K562 (cell line): ENCODE data around the gene SPNS1. TPM values are rescaled to one million over a fixed set of nuclear protein-coding genes. Genes with fewer than 3 reads are reported as not detected.
"Not testable (repeated sequence)": the region's sequence is repeated elsewhere in the genome, so short reads cannot be mapped to it uniquely, and the experiment has no call there.

ENCODE experiments used
- ATAC-seq: fragments of 200-7000 bp; cut with Tn5 transposase; 3 replicates; pipeline ENCODE4 v1.9.1; 2020; ENCODE audit warnings: moderate library complexity
- BruUV-seq: library from RNA; stranded (reverse); fragments of 400-500 nt; replicated peaks from 2 replicates; lab custom pipeline; 2021; lab: Mats Ljungman, UMichigan
- CTCF ChIA-PET: fragments of 300-600 bp; formaldehyde crosslinking; extraction: SDS; loops from one replicate; lab custom pipeline; 2021; ENCODE audit warnings: low intra/inter-chr PET ratio; lab: Yijun Ruan, JAX
- POLR2A ChIA-PET: fragments of 300-600, 350-650 bp; sonication (Branson Sonifier 250); formaldehyde crosslinking; extraction: SDS; loops from one replicate; lab custom pipeline; 2021; ENCODE audit warnings: antibody characterized with exemption, inconsistent platforms; lab: Yijun Ruan, JAX
- DNase-seq, 4 experiments: peaks; one replicate each; pipeline versions ENCODE4 v3.0.0 to v3.0.0-alpha.2; 2011 to 2018; ENCODE audit warnings: low spot score in 3 of 4, mixed read lengths in 3 of 4; ENCODE audit errors: extremely low read depth in 1 of 4
- FAIRE-seq: peaks from 2 replicates; lab custom pipeline; 2011; peaks lifted over from hg19 to GRCh38; lab: Jason Lieb, UNC
- H2AFZ ChIP-seq: 2 replicates; pipeline ENCODE4 v1.6.0; 2011; ENCODE audit warnings: low read depth, low read length, control low read depth, inconsistent platforms
- H3K27ac ChIP-seq: fragments of 200-600 bp; 3 replicates; pipeline ENCODE4 v1.8.0; 2011; ENCODE audit warnings: low read depth, mild to moderate bottlenecking, control low read depth, inconsistent platforms, low read length, moderate library complexity, mixed read lengths; ENCODE audit errors: extremely low read depth
- H3K27me3 ChIP-seq, 2 experiments: fragments of 300-600 bp in 1 of 2; 2 replicates in 1 of 2; 3 replicates in 1 of 2; pipeline versions ENCODE4 v1.6.0 to v1.8.0; 2011; ENCODE audit warnings: inconsistent platforms in 2 of 2, low read length in 2 of 2, mild to moderate bottlenecking in 1 of 2, mixed read lengths in 1 of 2, moderate library complexity in 1 of 2; ENCODE audit not compliant: control insufficient read depth in 2 of 2, insufficient read depth in 2 of 2
- H3K36me3 ChIP-seq: fragments of 300-600 bp; 3 replicates; pipeline ENCODE4 v1.8.0; 2011; ENCODE audit warnings: mild to moderate bottlenecking, low read length, inconsistent platforms; ENCODE audit not compliant: control insufficient read depth, insufficient read depth
- H3K4me1 ChIP-seq, 2 experiments: fragments of 200-600 bp in 1 of 2; replicated peaks in 1 of 2; 2 replicates in 1 of 2; 3 replicates in 1 of 2; pipeline versions ENCODE4 v1.5.1 to v1.8.0; 2011; ENCODE audit warnings: inconsistent platforms in 2 of 2, low read length in 2 of 2, mild to moderate bottlenecking in 1 of 2, mixed read lengths in 1 of 2, moderate library complexity in 1 of 2; ENCODE audit not compliant: control insufficient read depth in 2 of 2, insufficient read depth in 2 of 2
- H3K4me2 ChIP-seq: 2 replicates; pipeline ENCODE4 v1.6.1; 2011; ENCODE audit warnings: low read length, control low read depth, inconsistent platforms, mixed read lengths; ENCODE audit not compliant: insufficient read depth
- H3K4me3 ChIP-seq: fragments of 200-600 bp; sonication (generic), shearing (Covaris generic); 2 replicates; pipeline ENCODE4 v1.5.1; 2016; ENCODE audit warnings: control low read depth, inconsistent platforms
- H3K79me2 ChIP-seq: fragments of 200-600 bp; 3 replicates; pipeline ENCODE4 v1.8.0; 2011; ENCODE audit warnings: low read length, inconsistent platforms; ENCODE audit not compliant: control insufficient read depth, insufficient read depth
- H3K9ac ChIP-seq, 2 experiments: 2 replicates each; pipeline versions ENCODE4 v1.6.0 to v1.6.1; 2011; ENCODE audit warnings: low read depth in 2 of 2, low read length in 2 of 2, control low read depth in 1 of 2, inconsistent platforms in 1 of 2, mild to moderate bottlenecking in 1 of 2, mixed read lengths in 1 of 2; ENCODE audit not compliant: insufficient read depth in 1 of 2
- H3K9me1 ChIP-seq: one replicate; pipeline ENCODE4 v1.6.0; 2011; ENCODE audit warnings: inconsistent platforms, mild to moderate bottlenecking, low read length, moderate library complexity; ENCODE audit not compliant: control insufficient read depth, insufficient read depth
- H3K9me3 ChIP-seq: replicated peaks from 2 replicates; pipeline ENCODE4 v1.5.1; 2011; ENCODE audit warnings: low read depth, low read length, inconsistent platforms; ENCODE audit not compliant: control insufficient read depth, insufficient read depth
- H4K20me1 ChIP-seq: replicated peaks from 2 replicates; pipeline ENCODE4 v1.6.1; 2011; ENCODE audit warnings: low read length, inconsistent platforms, mixed read lengths; ENCODE audit not compliant: control insufficient read depth, insufficient read depth
- EHMT2 ChIP-seq: fragments of 450-650 bp; IDR thresholded peaks from 2 replicates; pipeline ENCODE4 v1.6.1; 2018; ENCODE audit warnings: antibody characterized with exemption
- GTF2A2 ChIP-seq: IDR thresholded peaks from 2 replicates; pipeline ENCODE4 v1.6.1; 2016; ENCODE audit warnings: mild to moderate bottlenecking, missing genetic modification characterization, missing compliant biosample characterization
- NCOA1 ChIP-seq: fragments of 450-650 bp; IDR thresholded peaks from 2 replicates; pipeline ENCODE4 v1.6.1; 2016; ENCODE audit warnings: low read depth
- RB1 ChIP-seq: fragments of 450-650 bp; IDR thresholded peaks from 2 replicates; pipeline ENCODE4 v1.6.1; 2017; ENCODE audit warnings: low read depth, mild to moderate bottlenecking
- SIN3B ChIP-seq: fragments of 450-650 bp; IDR thresholded peaks from 2 replicates; pipeline ENCODE4 v1.6.1; 2017; ENCODE audit warnings: low read depth, mild to moderate bottlenecking, moderate library complexity
- SOX6 ChIP-seq: fragments of 450-650 bp; IDR thresholded peaks from 2 replicates; pipeline ENCODE4 v1.6.1; 2014; ENCODE audit warnings: mild to moderate bottlenecking
- SRF ChIP-seq, 2 experiments: fragments of 250-450, 450-650 bp in 1 of 2; sonication (Bioruptor Pico) in 1 of 2; sonication (generic) in 1 of 2; formaldehyde crosslinking; IDR thresholded peaks; 2 replicates each; pipeline versions ENCODE4 v1.5.0 to v1.5.1; 2020 to 2022; ENCODE audit warnings: mild to moderate bottlenecking in 1 of 2, missing genetic modification reagents in 1 of 2
- TAF1 ChIP-seq: IDR thresholded peaks from 2 replicates; pipeline ENCODE4 v1.6.1; 2011; ENCODE audit warnings: mild to moderate bottlenecking, low read length, moderate library complexity; ENCODE audit not compliant: insufficient read depth, control insufficient read depth, severe bottlenecking; ENCODE audit errors: extremely low read depth
- ZNF121 ChIP-seq: sonication (generic); formaldehyde crosslinking; conservative IDR thresholded peaks from 2 replicates; pipeline ENCODE4 v1.8.0; 2022; ENCODE audit warnings: missing genetic modification reagents
- ZNF561 ChIP-seq: fragments of 450-650 bp; formaldehyde crosslinking; conservative IDR thresholded peaks from 2 replicates; pipeline ENCODE4 v1.4.0; 2020; ENCODE audit warnings: mild to moderate bottlenecking, moderate library complexity
- WGBS: fragments of 100-300 bp; shearing (Covaris generic); methylation state at CpG from one replicate; pipeline ENCODE4 v1.1.6; 2016; ENCODE audit warnings: low coverage, mixed read lengths; ENCODE audit not compliant: insufficient coverage; ENCODE audit errors: missing lambda C conversion rate; 5-methylcytosine and 5-hydroxymethylcytosine counted together
- in situ Hi-C: fragments of 300-500 bp; cut with MboI; formaldehyde crosslinking; loops from 4 replicates; pipeline ENCODE4 v1.15.0; 2018; ENCODE audit warnings: inconsistent platforms, mixed read lengths
- intact Hi-C: fragments of 100-400 bp; cut with micrococcal nuclease; formaldehyde crosslinking; loops from 2 replicates; pipeline ENCODE4 v1.14.2; 2022
- polyA plus RNA-seq, 8 experiments: library from polyadenylated mRNA; depleted of rRNA in 4 of 8; stranded (reverse) in 5 of 8; unstranded in 3 of 8; fragments of >200 nt; fragmentation: Nextera tagmentation in 2 of 8; fragmentation: Illumina TruSeq in 1 of 8; extraction: Ambion mirVana in 2 of 8; extraction: Trizol in 1 of 8; gene quantifications; 2 replicates each; pipeline versions ENCODE4 v1.2.1 to v1.2.3, GENCODE V29; 2011 to 2014; ENCODE audit warnings: inconsistent platforms in 1 of 8, missing spikeins in 1 of 8
- total RNA-seq, 7 experiments: library from RNA; depleted of rRNA in 6 of 7; stranded (reverse); fragments of >200 nt in 6 of 7; fragmentation: Illumina TruSeq in 2 of 7; extraction: Trizol in 2 of 7; gene quantifications; 2 replicates each; pipeline versions ENCODE4 v1.2.1 to v1.2.3, GENCODE V29; 2011 to 2021; ENCODE audit warnings: low replicate concordance in 1 of 7
- TF ChIP-seq, protein P1 (sequence below): sonication (generic); formaldehyde crosslinking; IDR thresholded peaks from 2 replicates; pipeline ENCODE4 v1.8.0; 2022; ENCODE audit warnings: missing genetic modification reagents, mild to moderate bottlenecking, borderline replicate concordance
- TF ChIP-seq, protein P2 (sequence below): IDR thresholded peaks from 2 replicates; pipeline ENCODE4 v1.6.1; 2011; ENCODE audit warnings: borderline replicate concordance, low read depth, mild to moderate bottlenecking, moderate library complexity, low read length; ENCODE audit not compliant: insufficient read depth, poor library complexity, severe bottlenecking

The SPNS1 gene
- total and polyA plus RNA-seq, 9 of the 15 experiments (the other 6 are each of a cell fraction or from before 2014, with no cell fraction given) = 0.58 to 64.9 (median 13.7) TPM

DNA sequence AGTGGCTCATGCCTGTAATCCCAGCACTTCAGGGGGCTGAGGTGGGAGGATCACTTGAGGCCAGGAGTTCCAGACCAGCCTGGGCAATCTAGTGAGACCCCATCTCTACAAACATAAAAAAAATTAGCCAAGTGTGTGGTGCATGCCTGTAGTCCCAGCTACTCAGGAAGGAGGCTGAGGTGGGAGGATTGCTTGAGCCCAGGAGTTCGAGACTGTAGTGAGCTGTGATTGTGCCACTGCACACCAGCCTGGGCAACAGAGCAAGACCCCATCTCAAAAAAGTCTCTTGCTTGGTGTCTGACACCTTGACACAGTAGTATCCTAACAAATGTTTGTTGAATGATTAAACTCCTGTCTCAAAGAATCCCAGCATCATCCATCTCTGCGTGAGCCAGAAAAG lies 4.9 kb upstream of the SPNS1 start:
- in situ Hi-C loops = loop anchor here (10.0 to 25.0 kb wide), 2 partner anchors 295 to 307 kb away; no protein-coding TSS in a partner anchor

DNA sequence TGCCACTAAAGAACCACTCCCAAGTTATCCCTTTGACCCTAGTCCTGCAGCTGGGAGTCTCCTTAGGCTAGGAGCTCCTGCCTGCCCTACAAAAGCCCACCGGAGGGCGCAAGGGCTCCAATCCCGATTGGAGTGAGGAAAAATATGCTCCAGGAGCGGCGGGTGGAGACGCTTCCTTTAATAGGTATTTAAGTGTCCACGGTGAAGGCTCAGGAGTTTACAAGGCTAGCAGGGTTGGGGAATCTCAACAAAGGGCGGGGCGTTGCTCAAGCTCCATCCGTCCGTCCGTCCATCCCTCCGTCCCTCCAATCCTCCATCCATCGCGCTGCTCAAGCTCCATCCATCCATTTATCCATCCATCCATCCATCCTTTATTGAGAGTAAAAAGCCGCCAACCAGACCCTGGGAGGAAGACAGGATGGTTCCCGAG lies 556 bp upstream of the SPNS1 start:
- H3K79me2 ChIP-seq = peaks cover 9% of the 10 kb centered on the region; the same call in 2 of the 3 replicates
- H3K9me3 ChIP-seq = no peaks in the 10 kb centered on the region
- H3K36me3 ChIP-seq = peaks cover 17% of the 10 kb centered on the region; the same call in 2 of the 3 replicates
- intact Hi-C loops = no loop called here
- peak overlapping the region; percentile 77 to 97; a peak in 3 of 4 replicates for H3K9ac ChIP-seq
- no peaks in the 10 kb centered on the region for H3K27me3 ChIP-seq
- H3K9me1 ChIP-seq = peaks cover 4% of the 10 kb centered on the region
- peaks cover 11 to 25% of the 10 kb centered on the region in 2 experiments; a peak in 3 of 5 replicates for H3K4me1 ChIP-seq
- WGBS = 1% methylated on average over 17 of the region's 17 CpGs
- TSS peak; percentile 95 for BruUV-seq
- in situ Hi-C loops = loop anchor here (10.0 to 25.0 kb wide), 2 partner anchors 291 to 312 kb away; no protein-coding TSS in a partner anchor
- peak; percentile 67 for FAIRE-seq
- H3K4me3 ChIP-seq = peak overlapping the region; percentile 94
- peak overlapping the region; percentile 63; the same call in 2 of the 3 replicates for H3K27ac ChIP-seq
- peak overlapping the region; percentile 95 for H2AFZ ChIP-seq
- ATAC-seq = peak; percentile 67
- DNase-seq = peak; percentile 54 to 72 (median 71)
- ChIA-PET POLR2A (interaction anchor here (0.5 to 1.4 kb wide), 4 partner anchors 13 to 111 kb away, joined by 3 to 5 read pairs (median 3); no protein-coding TSS in a partner anchor), CTCF (interaction anchor here (1.3 kb wide), 1 partner anchor 1047 kb away, joined by 5 read pairs; no protein-coding TSS in a partner anchor)
- H4K20me1 ChIP-seq = no peaks in the 10 kb centered on the region
- H3K4me2 ChIP-seq = peak overlapping the region; percentile 99
- TF ChIP-seq ZNF561 (CRISPR knock-in tag) (no peak), SRF (CRISPR knock-in tag; IDR thresholded peaks at IDR 0.05) (0 out of 4 replicates have a peak, but pooled peaks of 1 of the 2 experiments have one; percentile 31), EHMT2 (no peak), SOX6 (no peak), RB1 (peak; percentile 60; the same call in 1 of the 2 replicates), SIN3B (no peak), TAF1 (no peak), GTF2A2 (tag) (no peak), NCOA1 (no peak)
- TF ChIP-seq, protein P1, sequence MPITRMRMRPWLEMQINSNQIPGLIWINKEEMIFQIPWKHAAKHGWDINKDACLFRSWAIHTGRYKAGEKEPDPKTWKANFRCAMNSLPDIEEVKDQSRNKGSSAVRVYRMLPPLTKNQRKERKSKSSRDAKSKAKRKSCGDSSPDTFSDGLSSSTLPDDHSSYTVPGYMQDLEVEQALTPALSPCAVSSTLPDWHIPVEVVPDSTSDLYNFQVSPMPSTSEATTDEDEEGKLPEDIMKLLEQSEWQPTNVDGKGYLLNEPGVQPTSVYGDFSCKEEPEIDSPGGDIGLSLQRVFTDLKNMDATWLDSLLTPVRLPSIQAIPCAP (CRISPR knock-in tag) = no peak
- TF ChIP-seq, protein P2, sequence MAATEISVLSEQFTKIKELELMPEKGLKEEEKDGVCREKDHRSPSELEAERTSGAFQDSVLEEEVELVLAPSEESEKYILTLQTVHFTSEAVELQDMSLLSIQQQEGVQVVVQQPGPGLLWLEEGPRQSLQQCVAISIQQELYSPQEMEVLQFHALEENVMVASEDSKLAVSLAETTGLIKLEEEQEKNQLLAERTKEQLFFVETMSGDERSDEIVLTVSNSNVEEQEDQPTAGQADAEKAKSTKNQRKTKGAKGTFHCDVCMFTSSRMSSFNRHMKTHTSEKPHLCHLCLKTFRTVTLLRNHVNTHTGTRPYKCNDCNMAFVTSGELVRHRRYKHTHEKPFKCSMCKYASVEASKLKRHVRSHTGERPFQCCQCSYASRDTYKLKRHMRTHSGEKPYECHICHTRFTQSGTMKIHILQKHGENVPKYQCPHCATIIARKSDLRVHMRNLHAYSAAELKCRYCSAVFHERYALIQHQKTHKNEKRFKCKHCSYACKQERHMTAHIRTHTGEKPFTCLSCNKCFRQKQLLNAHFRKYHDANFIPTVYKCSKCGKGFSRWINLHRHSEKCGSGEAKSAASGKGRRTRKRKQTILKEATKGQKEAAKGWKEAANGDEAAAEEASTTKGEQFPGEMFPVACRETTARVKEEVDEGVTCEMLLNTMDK = no peak

More for the DNA sequence above, 4.9 kb upstream of the SPNS1 start:
- H3K9me1 ChIP-seq, intact Hi-C loops, FAIRE-seq, H3K4me2 ChIP-seq, H4K20me1 ChIP-seq, H3K79me2 ChIP-seq, H2AFZ ChIP-seq, BruUV-seq, H3K9me3 ChIP-seq, H3K27me3 ChIP-seq, DNase-seq, H3K9ac ChIP-seq, H3K4me3 ChIP-seq, CTCF ChIA-PET, ATAC-seq, H3K4me1 ChIP-seq, H3K36me3 ChIP-seq, H3K27ac ChIP-seq: not testable (repeated sequence)
- 45% methylated on average over 2 of the region's 2 CpGs for WGBS
- POLR2A ChIA-PET = interaction anchor here (1.2 kb wide), 1 partner anchor 12 kb away, joined by 3 read pairs; no protein-coding TSS in a partner anchor
- peak; percentile 76 for TF ChIP-seq ZNF121
